Measurements from ENCODE around the gene ZNF33A. TPM values are rescaled to one million over a fixed set of nuclear protein-coding genes. Genes with fewer than 3 reads are reported as not detected.
A peak's percentile ranks its signal among the peaks of the same experiment; 100 is the strongest.
"Not testable (repeated sequence)": the region's sequence is repeated elsewhere in the genome, so short reads cannot be mapped to it uniquely, and the experiment has no call there.

ZNF33A gene
- polyA plus RNA-seq, 4 donors, result 37.7 to 49.5 (median 45.3) TPM

DNA sequence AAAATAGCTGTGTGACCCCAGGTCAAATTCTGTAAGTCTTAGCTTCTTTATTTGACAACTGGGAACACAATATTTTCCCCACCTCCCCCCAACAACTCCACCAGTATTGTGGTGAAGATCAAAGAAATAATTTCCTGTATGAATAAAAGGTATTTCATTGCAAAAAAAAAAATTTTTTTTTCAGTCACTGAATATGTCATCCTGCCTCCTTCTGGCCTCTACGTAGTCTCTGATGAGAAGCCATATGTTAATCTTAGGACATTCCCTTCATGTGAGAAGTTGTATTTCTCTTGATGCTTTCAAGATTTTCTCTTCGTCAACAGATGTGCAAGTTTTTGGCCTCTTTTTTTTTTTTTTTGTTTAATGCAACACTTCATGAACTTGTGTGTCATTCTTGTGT, 33.0 kb downstream of the ZNF33A start:
- DNase-seq (ENCODE audit: low read depth in 4 of 4, low spot score in 2 of 4), result no peak

DNA sequence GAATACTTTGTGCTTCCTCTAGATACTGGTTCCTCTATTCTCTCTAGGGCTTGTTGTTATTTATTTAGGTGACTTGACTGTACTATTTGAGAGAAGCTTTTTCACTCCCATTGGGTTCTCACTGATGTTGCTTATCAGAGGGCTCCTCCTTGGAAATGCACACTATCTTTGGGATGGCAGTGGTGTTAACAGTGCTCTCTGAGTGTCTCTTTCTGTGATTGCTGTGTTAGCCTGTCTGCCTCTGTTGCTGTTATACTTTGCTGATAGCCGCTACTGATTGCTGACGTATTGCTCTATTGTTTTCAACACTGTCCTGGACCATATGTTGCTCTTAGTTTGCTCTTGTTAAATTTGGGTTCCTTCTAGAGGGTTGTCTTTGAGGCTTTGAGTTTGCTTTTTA, 34.7 kb downstream of the ZNF33A start:
- DNase-seq (ENCODE audit: low read depth in 4 of 4, low spot score in 2 of 4), result no peak

DNA sequence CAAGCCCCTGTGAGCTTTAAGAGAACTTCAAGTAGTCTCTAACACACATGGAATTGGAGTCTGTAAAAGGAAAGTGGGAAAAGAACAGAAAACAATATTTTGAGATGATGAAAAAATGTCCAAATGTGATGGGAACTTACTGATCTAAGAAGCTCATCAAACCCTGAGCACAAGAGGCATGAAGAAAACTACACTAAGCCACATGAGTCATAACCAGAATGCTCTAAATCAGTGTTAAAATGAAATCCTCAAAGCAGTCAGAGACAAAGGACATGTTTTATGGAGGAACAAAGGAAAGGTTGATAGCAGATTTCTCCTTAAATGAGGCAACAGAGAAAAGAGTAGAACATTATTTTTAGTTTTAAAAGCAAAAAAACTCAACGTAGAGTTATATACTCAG, 37.2 kb downstream of the ZNF33A start:
- DNase-seq (ENCODE audit: low read depth in 4 of 4, low spot score in 2 of 4), result no peak

GRCh38 chr10:38050212-38050611, 39.7 kb downstream of the ZNF33A start:
- DNase-seq (ENCODE audit: low read depth in 4 of 4, low spot score in 2 of 4), result no peak

- no peak for DNase-seq (ENCODE audit: low read depth in 4 of 4, low spot score in 2 of 4)
Observed at GRCh38 chr10:38054361-38054797, 43.9 kb downstream of the ZNF33A start.

DNA sequence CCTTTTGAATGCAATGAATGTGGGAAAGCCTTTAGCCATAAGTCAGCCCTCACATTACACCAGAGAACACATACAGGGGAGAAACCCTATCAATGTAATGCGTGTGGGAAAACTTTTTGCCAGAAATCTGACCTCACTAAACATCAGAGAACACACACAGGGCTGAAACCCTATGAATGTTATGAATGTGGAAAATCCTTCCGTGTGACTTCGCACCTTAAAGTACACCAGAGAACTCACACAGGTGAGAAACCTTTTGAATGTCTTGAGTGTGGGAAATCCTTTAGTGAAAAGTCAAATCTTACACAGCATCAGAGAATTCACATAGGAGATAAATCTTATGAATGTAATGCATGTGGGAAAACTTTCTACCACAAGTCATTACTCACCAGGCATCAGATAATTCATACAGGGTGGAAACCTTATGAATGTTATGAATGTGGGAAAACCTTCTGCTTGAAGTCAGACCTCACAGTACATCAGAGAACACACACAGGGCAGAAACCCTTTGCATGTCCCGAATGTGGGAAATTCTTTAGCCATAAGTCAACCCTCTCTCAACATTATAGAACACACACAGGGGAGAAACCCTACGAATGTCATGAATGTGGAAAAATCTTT, 44.9 kb downstream of the ZNF33A start:
- DNase-seq (ENCODE audit: low read depth in 4 of 4, low spot score in 2 of 4), result not testable (repeated sequence)

- not testable (repeated sequence) for DNase-seq (ENCODE audit: low read depth in 4 of 4, low spot score in 2 of 4)
Observed at GRCh38 chr10:38069663-38070062, 59.2 kb downstream of the ZNF33A start.

GRCh38 chr10:38070501-38070900, 60.0 kb downstream of the ZNF33A start:
- no peak for DNase-seq (ENCODE audit: low read depth in 4 of 4, low spot score in 2 of 4)

DNA sequence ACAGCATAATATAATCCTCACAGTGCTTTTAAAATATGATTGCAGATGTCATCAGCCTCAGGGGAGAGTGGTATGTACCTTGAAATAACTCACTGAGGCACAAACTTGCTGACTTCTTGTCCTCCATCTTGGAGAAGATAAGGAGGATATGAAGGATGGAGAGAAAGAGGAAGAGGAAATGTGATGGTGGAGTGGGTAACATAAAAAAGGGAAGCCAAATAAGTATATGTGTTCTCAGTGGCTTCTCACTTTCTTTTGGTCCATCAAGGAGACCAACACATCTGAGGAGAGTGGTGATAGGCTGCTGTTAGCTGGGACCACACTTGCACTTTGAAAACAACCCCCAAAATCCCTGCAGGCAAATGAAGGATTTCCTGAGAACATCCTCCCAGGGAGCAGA, 62.1 kb downstream of the ZNF33A start:
- DNase-seq (ENCODE audit: low read depth in 4 of 4, low spot score in 2 of 4), result no peak

- no peak for DNase-seq (ENCODE audit: low read depth in 4 of 4, low spot score in 2 of 4)
Observed at GRCh38 chr10:38076687-38077086, 66.2 kb downstream of the ZNF33A start.

DNA sequence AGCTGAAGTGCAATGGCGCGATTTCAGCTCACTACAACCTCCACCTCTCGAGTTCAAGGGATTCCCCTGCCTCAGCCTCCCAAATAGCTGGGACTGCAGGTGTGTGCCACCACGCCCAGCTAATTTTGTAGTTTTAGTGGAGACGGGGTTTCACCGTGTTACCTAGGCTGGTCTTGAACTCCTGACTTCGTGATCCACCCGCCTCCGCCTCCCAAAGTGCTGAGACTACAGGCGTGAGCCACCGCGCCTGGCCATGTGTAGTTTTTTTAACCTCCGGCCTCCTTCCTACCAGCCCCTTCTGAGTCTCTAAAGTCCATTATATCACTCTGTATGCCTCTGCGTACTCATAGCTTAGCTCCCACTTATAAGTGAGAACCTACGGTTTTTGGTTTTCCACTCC, 82.8 kb downstream of the ZNF33A start:
- not testable (repeated sequence) for DNase-seq (ENCODE audit: low read depth in 4 of 4, low spot score in 2 of 4)

- DNase-seq (ENCODE audit: low read depth in 4 of 4, low spot score in 2 of 4), result no peak
Observed at GRCh38 chr10:38093816-38094157, 83.3 kb downstream of the ZNF33A start.

DNA sequence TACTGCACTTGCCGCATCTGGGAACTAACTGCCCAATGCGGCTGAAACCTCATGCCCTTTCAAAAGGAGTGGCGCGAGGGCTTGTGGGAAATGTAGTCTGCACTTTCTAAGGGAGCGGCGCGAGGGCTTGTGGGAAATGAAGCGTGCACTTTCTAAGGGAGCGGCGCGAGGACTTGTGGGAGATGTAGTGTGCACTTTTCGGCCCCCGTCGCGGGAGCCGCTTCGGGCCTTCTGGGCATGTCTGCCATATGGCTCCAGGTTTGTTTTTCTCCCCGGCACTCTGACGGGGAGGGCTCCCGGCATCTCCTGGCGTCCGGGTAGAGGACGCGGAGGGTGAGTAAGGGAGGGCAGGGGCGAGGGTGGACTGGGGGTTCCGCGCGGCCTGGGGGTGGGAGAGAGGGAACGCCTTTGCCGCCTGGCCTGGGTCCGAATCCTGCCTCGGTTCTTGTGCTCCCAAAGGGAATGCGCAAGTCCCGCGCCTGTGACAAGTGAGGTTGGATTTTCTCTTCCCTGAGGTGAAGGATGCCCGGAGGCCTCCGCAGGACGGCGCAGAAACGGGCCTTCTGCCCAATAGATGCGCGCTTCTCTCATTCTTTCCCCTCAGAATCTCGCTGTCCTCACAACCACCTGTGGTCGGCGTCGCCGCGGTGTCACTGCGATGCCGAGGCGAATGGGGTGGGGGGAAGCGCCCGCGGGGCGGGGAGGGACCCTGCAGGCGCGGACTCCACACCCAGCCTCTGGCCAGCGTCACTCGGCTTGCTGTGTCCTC, 83.9 kb downstream of the ZNF33A start, which contains the start of gene ZNF37A:
TSS of gene ZNF37A (plus strand) at position 180 of the 769 bp plus-strand sequence. CDS start 2,281 bp downstream, outside the sequence.
- peak; percentile 81 to 98 (median 88) for DNase-seq (ENCODE audit: low read depth in 4 of 4, low spot score in 2 of 4)

GRCh38 chr10:38094927-38095574, 84.6 kb downstream of the ZNF33A start:
- no peak for DNase-seq (ENCODE audit: low read depth in 4 of 4, low spot score in 2 of 4)

DNA sequence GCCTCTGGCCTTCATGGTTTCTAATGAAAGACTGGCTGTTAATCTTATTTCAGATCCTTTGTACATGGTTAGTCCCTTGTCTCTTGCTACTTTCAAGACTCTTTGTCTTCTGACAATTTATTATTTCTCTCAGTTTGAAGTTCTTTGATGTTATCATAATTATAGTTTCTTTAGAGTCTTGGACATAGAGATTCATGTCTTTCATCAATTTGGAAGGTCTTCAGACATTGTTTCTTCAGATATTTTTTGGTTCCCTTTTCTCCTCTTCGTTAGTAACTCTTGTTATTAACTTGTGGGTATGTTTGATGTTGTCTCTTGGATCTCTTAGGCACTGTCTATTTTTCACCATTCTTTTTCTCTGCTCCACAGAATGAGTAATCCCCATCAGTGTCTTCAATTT, 92.4 kb downstream of the ZNF33A start:
- DNase-seq (ENCODE audit: low read depth in 4 of 4, low spot score in 2 of 4), result no peak

DNA sequence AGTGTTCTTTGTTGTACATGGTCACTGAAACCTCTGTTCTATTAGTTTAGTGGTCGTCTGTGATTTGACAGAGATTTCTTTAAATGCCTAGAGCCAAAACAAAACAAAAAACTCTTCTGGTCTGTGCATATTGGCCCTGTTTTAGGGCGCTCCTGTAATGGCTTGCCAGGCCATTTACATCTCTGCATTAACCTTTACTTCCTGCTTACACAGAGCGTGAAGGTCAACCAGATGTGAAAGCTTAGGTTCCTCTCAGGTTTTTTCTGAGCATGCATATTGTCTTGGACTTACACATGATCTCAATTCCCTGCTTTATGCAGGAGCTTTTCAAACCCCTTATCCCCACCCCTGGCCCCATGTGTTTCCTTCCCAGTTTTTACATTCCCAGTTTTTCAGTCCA, 93.3 kb downstream of the ZNF33A start:
- DNase-seq (ENCODE audit: low read depth in 4 of 4, low spot score in 2 of 4), result no peak

GRCh38 chr10:38112159-38112558, 101.7 kb downstream of the ZNF33A start:
- DNase-seq (ENCODE audit: low read depth in 4 of 4, low spot score in 2 of 4), result no peak

Other genes starting within 250 kb of the ZNF33A start
- 10 to 100 TPM; 27.8 to 43.0 (median 34.4) TPM for gene ZNF248, start 153.1 kb upstream of the ZNF33A start, polyA plus RNA-seq (ENCODE audit: insufficient read length in 4 of 4)
- 10 to 100 TPM; 12.1 to 16.1 (median 14.6) TPM for gene ZNF25, start 34.0 kb upstream of the ZNF33A start, polyA plus RNA-seq (ENCODE audit: insufficient read length in 4 of 4)
- 10 to 100 TPM; 14.1 to 24.5 (median 19.2) TPM for gene ZNF37A, start 83.7 kb downstream of the ZNF33A start, polyA plus RNA-seq (ENCODE audit: insufficient read length in 4 of 4)